GM18499 (cell line): Measurements from ENCODE around the gene NTM.

Source experiments
- ATAC-seq: cut with Tn5 transposase; IDR thresholded peaks from one replicate; pipeline ENCODE4 v1.9.1; 2021; ENCODE audit warnings: moderate number of reproducible peaks; ENCODE audit not compliant: insufficient read depth, unreplicated experiment

Gene NTM

GRCh38 chr11:131750152-131750551 is 379.7 kb downstream of the NTM start:
- no peak for ATAC-seq

- ATAC-seq, result no peak
These were observed 380.3 kb downstream of the NTM start for GRCh38 chr11:131750692-131751091.

- ATAC-seq, result no peak
These were observed 384.3 kb downstream of the NTM start for GRCh38 chr11:131754671-131755070.

- no peak for ATAC-seq
These were observed 386.2 kb downstream of the NTM start for GRCh38 chr11:131756479-131757110.

- ATAC-seq, result no peak
These were observed 388.3 kb downstream of the NTM start for GRCh38 chr11:131758726-131759125.

GRCh38 chr11:131759140-131759539 is 388.7 kb downstream of the NTM start:
- no peak for ATAC-seq

GRCh38 chr11:131760091-131761061 is 390.0 kb downstream of the NTM start:
- no peak for ATAC-seq

GRCh38 chr11:131762346-131763110 is 392.1 kb downstream of the NTM start:
- ATAC-seq, result no peak

GRCh38 chr11:131763193-131763890 is 392.9 kb downstream of the NTM start:
- no peak for ATAC-seq

- no peak for ATAC-seq
These were observed 393.7 kb downstream of the NTM start for GRCh38 chr11:131764126-131764525.

- ATAC-seq, result no peak
These were observed 394.2 kb downstream of the NTM start for GRCh38 chr11:131764649-131765048.

GRCh38 chr11:131766637-131767036 is 396.2 kb downstream of the NTM start:
- ATAC-seq, result no peak

- ATAC-seq, result no peak
These were observed 397.0 kb downstream of the NTM start for GRCh38 chr11:131767421-131767820.

GRCh38 chr11:131770801-131771200 is 400.4 kb downstream of the NTM start:
- no peak for ATAC-seq

- ATAC-seq, result no peak
These were observed 401.1 kb downstream of the NTM start for GRCh38 chr11:131771471-131771870.

- ATAC-seq, result no peak
These were observed 403.2 kb downstream of the NTM start for GRCh38 chr11:131773626-131774025.

GRCh38 chr11:131776211-131776610 is 405.8 kb downstream of the NTM start:
- ATAC-seq, result no peak

- no peak for ATAC-seq
These were observed 415.4 kb downstream of the NTM start for GRCh38 chr11:131785801-131786200.

GRCh38 chr11:131787119-131787518 is 416.7 kb downstream of the NTM start:
- no peak for ATAC-seq

GRCh38 chr11:131790586-131790985 is 420.2 kb downstream of the NTM start:
- no peak for ATAC-seq
